Erythroblast (primary cell): ENCODE data around the gene MEX3A.

Experiments used
- GATA1 ChIP-seq: IDR thresholded peaks from 2 replicates; pipeline ENCODE4 v1.6.1; 2011; ENCODE audit warnings: low read depth, mild to moderate bottlenecking, control low read depth, low read length, moderate library complexity
- POLR2A ChIP-seq: IDR thresholded peaks from 2 replicates; pipeline ENCODE4 v1.6.1; 2011; ENCODE audit warnings: mild to moderate bottlenecking, low read length

GRCh38 chr1:156052862-156053767, 29.1 kb downstream of the MEX3A start:
- no peak for TF ChIP-seq POLR2A
- TF ChIP-seq GATA1 = no peak
